HG02884 (cell line): ENCODE data around the gene CLEC14A.

Source experiments
- ATAC-seq: cut with Tn5 transposase; IDR thresholded peaks from one replicate; pipeline ENCODE4 v1.9.1; 2021; ENCODE audit warnings: mild to moderate bottlenecking, moderate library complexity; ENCODE audit not compliant: unreplicated experiment

The CLEC14A gene, protein sequence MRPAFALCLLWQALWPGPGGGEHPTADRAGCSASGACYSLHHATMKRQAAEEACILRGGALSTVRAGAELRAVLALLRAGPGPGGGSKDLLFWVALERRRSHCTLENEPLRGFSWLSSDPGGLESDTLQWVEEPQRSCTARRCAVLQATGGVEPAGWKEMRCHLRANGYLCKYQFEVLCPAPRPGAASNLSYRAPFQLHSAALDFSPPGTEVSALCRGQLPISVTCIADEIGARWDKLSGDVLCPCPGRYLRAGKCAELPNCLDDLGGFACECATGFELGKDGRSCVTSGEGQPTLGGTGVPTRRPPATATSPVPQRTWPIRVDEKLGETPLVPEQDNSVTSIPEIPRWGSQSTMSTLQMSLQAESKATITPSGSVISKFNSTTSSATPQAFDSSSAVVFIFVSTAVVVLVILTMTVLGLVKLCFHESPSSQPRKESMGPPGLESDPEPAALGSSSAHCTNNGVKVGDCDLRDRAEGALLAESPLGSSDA

DNA sequence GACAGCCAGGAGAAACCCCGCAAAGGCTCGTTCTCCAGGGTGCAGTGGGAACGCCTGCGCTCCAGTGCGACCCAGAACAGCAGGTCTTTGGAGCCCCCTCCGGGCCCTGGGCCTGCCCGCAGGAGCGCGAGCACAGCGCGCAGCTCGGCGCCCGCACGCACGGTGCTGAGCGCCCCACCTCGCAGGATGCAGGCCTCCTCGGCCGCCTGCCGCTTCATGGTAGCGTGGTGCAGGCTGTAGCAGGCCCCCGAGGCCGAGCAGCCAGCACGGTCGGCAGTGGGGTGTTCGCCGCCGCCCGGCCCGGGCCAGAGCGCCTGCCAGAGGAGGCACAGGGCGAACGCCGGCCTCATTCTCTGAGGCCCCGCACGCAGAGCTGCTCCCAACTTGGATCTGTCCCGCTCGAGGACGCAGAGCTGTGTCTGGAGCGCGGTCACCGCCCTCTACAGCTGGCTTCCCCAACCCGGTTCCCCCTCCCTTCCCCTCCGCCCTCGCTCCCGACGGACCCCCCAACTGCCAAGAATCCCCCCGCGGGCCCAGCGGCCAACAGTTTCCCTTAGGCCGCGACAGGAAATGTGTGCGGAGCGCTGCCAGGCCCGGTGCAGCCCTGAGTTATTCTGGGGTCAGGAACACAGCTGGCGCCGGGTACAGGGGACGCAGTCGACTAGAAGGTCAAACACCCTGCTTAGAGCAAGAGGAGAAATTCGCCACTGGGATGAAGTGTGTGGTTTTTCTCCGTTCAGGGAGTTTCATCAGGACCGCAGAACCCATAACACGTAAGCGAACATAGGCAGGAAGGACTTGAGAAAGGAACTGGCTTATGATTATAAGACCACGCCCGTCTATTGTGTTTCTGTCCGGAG is at the start of gene CLEC14A:
Gene CLEC14A, minus strand, starts transcription at position 421 of the 860 bp plus-strand sequence. Its CDS starts 71 bp downstream, at position 350.
- ATAC-seq, result no peak

DNA sequence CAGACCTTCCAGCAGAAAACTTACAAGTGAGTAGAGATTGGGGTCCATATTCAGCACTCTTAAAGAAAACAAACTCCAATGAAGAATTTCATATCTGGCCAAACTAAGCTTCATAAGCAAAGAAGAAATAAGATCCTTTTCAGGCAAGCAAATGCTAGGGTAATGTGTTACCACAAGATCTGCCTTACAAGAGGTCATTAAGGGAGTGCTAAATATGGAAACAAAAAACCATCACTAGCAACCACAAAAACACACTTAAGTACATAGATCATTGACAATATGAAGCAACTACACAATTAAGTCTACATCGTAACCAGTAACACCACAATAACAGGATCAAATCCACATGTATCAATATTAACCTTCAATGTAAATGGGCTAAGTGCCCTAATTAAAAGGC is 47.1 kb upstream of the CLEC14A start:
- no peak for ATAC-seq

DNA sequence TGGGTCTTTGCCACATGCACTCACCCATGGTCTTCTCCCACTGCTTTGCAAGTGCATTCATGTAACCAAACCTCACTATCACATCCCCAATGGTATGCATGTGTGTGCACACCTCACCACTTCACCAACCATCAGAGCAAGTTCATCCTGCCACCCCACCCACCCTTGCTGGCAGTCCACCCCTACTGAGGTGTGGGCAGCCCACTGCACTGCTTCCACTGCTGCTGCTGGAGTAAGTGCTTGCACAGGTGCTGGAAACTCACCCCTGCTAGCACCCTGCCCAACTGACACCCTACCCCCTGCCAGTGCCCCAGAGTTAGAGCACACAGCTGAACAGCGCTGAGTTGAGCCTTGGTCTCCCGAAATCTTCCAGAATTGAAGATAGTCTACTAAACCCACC is 46.1 kb upstream of the CLEC14A start:
- no peak for ATAC-seq

DNA sequence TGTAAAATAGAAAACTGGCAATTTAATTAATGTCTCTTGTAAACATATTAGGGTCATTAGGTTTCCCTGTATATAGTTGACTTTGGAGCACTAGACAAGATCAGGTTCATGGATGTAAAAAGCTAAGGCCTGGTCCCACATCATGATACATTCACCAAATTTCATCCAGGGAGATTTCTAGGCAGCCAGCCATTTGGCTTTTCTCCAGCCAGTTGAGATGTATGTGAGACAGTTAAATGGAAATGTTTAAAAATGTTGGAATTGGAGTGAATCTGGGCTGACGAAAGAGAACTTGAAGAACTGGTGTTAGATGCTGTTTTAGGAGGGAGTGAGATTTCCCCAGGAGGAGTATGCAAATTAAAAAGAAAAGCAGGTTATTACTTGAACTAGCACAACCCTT is 41.8 kb upstream of the CLEC14A start:
- no peak for ATAC-seq

DNA sequence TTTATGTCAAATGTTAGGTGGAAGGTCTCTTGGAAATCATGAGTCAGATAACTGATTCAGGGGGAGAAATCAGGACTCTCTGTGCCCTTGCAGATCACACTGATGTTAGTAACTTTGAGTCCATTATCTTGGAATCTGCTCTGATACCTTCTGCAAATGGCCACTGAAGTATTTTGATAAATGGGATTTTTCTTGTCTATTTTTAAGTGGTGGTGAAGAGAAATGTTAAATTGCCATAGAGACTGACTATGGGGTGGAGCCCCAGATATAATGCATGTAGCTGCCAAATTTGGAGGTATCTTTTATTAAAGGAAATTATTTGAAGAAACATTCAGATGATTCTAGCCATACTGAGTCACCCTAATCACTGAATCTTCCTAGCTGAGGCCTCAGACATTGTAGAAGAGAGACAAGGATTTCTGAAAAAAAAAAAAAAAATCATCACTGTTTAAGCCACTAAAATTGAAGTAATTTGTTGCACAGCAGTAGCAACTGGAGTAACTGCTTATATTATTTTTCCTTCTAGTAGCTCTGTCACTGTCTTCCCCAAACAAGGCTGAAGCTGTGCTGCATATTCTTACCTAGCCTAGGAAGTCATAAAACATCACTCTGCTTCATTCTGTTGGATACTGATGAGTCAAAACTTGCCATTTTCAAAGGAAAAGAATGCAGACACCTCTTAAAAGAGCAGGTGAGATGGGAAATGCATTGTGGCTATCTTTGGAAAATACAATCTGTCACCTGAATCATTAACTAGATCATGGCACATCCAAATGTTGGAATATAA is 36.0 kb upstream of the CLEC14A start:
- no peak for ATAC-seq

DNA sequence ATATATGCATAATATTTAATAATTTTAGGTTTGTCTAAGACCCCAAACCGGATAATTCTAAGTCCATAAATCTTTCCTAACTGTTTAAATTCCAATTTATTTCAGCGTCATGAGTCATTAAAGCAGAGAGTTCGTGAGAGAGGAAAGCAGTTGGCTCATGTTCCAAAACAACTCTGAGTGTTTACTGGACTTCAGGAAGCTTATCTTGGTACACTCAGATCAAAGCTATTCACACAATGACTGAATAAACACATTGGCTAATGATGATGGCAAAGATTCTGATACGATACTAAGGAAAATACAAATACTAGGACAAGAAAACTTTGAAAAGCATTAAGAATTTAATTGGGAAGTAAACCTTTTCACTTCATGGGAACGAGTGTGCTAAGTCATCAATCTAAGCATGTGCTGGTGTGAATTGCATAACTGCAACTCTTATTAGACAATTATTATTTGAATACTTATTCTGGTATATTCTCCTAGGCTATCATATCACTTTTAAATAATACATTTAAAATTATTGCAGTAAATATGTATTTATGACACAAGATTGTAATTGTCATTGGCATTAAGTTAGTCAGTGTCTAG is 34.8 kb upstream of the CLEC14A start:
- ATAC-seq, result no peak

DNA sequence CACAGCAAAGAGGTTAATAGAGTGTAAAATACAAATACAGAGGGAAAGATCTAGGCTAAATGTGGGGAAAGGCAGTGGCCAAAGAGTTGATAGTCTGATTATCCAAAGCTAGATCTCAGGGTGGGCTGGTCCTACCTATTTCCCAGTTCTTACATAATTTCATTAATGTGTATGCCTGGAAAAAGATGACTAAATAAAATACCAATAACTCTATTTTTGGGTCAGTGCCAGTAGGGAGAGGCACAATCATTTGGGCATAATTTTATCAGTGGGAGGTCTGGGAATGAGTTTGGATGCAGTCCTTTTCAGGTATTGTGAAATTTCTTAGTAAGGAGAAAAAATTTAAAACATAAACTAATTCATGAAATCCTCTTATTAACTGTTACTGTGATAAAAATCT is 30.6 kb upstream of the CLEC14A start:
- no peak for ATAC-seq

DNA sequence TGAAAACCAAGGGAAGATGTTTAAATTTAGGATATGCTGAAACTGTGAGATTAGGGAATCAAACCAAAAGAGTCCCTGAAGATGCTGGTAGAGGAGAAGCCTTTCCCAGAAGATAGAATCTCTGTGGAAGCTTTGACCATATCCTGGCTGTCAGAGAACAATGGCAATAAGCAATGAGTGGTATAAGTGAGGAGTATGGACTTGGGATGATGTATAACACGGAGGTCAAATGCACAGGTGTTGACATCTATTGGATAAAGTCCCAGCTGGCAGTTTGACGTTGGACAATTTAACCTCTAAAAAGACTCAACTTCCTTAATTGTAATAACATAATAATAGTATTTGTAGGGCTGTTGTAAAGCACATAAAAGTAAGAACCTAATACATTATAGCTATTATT is 30.1 kb upstream of the CLEC14A start:
- ATAC-seq, result no peak

DNA sequence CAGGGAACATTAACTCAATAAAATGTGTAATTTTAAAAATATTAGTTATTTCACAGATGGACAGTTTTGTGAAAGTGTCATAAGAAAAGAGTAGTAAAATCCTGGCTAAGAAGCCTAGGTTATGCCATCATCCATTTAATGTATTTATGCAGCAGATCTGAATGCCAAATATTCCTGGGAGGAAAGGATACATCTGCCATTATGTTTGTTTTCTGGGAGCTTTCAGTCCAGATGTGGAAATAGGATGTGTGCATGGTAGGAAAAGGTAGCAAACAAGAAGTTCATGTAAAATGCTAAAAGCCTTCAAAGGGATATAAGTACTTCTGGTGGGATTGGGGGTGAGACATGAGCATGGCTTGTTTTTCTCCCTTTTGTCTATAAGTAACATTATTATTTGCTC is 27.0 kb upstream of the CLEC14A start:
- no peak for ATAC-seq

DNA sequence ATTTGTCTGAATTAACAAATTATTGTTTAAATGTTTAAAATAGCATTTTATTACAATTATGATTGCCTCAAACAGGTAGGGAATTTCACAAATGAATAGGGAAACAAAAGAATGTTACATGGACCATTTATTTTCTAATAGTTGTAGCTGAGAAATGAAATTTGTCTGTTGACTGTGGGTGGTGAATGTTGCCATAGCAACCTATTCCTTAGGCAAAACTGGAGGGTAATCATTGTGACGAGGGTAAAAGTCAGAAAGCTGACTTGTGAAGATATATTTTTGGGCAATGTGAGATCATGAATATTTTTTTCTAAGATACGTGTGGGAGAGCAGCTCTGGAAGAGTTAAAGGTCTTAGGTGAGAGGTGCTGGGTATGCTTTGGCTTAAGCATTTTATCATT is 24.2 kb upstream of the CLEC14A start:
- ATAC-seq, result no peak

DNA sequence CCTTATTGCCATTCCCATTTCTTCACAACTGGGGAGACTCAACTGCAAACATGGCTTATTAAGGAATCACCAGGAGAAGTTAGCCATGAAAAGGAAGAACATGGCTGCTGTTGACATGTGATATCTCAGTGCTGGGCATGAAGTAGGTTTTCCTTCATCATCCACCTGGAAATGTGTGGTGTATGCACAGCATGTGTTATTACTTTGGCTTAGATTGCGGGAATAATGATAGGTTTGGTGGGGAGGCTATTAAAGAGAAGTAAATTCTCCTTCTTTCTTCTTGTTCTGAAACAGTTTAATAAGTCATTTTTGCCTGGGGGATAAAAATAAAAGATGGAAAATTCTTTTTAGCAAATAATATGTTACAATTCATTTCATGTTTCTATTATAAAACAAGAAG is 23.7 kb upstream of the CLEC14A start:
- ATAC-seq, result no peak

DNA sequence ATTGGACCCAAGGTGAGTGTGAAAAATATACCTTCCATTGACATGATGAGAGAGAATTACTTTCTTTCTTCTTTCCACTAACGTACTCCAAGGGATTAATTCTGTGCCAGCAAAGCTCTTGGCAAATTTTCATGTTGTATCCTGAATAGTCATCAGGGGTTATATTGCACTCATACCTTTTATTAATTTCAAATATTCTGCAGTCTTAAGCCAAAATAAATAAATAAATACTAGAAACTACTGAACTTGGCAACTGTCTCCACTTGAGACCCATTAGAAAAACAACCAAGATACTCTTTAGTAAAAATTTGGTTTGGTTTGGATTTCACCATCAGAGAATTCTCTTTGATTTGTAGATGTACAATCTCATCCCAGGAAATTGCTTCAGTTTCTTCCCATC is 22.1 kb upstream of the CLEC14A start:
- no peak for ATAC-seq

DNA sequence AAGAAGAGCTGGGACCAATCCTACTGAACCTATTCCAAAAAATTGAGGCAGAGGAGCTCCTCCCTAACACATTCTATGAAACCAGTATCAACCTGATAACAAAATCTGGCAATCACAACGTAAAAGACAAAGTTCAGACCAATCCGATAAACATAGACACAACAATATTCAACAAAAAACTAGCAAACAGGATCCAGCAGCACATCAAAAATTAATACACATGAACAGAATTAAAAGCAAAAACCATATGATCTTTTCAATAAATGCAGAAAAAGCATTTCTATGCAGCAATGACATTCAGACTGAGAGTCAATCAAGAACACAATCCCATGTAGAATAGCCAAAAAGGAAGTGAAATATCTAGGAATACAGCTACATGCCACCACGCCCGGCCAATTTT is 7.0 kb upstream of the CLEC14A start:
- ATAC-seq, result no peak

DNA sequence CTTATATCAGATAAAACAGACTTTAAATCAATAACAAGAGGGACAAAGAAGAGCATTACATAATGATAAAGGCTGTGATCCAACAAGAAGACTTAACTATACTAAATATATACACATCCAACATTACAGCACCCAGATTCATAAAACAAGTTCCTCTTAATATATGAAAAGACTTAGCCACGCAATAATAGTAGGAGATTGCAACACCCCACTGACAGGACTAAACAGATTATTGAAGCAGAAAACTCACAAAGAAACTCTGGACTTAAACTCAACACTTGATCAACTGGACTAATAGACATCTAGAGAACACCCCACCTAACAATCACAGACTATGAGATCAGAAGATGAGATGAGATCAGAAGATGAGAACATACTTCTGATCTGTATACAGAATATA is 5.7 kb upstream of the CLEC14A start:
- ATAC-seq, result no peak

DNA sequence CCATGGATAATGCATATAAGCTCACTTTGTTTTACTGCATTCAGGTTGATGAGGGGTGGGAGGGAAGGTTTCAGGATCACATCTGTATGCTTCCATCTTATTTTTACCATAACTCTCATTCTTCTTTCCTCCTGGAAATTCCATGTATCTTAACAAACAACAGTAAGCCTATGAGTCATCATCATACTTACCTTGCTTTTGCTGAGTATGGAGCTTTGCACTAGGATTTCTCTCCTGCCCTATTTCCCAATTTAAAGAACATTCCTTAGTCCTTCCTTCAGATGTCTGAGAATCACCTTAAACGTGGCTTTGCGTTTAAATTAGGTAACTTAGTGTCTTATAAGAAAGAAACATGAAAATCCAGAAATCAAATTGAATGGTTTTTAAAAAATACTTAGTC is 1.6 kb upstream of the CLEC14A start:
- no peak for ATAC-seq

DNA sequence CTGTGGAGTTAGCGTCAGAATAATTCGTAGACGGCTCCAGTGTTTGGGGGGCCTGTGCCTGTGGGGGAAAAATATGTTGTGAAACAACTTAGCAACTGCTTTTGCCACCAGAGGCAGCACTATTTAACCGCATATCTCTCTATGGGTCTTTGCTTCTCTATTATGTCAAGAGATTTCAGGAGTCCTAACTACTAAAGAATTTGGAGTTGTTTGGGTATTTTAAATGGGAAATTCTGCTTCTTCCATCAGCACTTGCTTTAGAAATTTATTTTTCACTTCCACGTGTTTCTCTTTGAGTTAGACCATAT is 594 bp upstream of the CLEC14A start:
- ATAC-seq, result no peak

DNA sequence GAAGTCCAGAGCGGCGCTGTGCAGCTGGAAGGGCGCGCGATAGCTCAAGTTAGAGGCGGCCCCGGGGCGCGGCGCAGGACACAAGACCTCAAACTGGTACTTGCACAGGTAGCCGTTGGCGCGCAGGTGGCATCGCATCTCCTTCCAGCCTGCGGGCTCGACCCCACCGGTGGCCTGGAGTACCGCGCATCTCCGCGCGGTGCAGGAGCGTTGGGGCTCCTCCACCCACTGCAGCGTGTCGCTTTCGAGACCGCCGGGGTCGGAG is 553 bp downstream of the CLEC14A start:
- no peak for ATAC-seq

DNA sequence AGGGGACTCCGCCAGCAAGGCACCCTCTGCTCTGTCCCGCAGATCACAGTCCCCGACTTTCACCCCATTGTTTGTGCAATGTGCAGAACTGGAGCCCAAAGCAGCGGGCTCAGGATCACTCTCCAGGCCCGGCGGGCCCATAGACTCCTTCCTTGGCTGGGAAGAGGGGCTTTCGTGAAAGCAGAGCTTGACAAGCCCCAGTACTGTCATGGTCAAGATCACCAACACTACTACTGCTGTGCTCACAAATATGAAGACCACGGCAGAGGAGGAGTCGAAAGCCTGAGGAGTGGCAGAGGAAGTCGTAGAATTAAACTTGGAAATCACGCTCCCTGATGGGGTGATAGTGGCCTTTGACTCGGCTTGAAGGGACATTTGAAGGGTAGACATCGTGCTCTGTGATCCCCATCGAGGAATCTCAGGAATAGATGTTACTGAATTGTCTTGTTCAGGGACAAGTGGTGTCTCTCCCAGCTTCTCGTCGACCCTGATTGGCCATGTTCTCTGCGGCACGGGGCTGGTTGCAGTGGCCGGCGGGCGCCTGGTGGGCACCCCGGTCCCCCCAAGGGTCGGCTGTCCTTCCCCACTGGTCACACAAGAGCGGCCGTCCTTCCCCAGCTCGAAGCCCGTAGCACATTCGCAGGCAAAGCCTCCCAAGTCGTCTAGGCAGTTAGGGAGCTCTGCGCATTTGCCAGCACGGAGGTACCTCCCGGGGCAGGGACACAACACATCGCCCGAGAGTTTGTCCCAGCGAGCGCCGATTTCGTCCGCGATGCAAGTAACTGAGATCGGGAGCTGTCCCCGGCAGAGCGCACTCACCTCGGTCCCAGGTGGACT is 1.1 kb downstream of the CLEC14A start:
- no peak for ATAC-seq

DNA sequence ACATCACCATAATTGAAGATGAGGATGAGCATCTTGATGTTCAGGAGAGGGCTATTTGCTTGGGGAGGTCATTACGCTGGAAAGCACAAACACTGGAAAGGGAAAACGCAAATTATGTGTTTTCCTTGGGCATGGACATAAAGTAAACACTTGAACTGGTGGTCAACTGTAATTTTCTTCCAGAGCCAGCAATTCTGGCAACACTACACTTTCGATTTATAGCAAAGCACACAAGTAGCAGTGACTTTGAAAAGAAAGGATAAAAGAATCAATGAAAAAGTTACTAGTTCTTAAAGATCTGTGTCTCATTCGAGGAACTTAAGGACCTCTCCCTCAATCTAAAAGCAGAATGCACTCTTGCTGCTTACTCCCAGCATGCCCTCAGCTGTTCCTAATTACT is 2.2 kb downstream of the CLEC14A start:
- no peak for ATAC-seq

DNA sequence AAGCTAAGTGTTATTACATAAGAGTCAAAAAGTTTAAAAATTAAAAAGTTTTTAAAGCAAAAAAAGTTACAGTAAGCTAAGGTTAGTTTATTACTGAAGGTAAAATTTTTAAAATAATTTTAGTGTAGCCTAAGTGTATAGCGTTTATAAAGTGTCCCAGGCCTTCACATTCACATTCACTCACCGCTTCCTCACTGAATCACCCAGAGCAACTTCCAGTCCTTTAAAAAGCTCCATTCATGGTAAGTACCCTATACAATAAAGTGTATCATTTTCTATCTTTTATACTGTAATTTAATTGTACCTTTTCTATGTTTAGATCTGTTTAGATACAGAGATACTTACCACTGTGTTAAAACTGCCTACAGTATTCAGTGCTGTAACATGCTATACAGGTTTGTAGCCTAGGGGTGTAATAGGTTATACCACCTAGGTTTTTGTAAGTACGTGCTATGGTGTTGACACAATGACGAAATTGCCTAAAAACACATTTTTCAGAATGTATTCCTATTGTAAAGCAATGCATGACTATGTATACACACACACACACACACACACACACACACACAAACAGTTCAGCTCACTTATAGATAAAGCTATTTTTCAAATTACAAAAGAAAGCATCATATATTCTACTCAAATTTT is 3.7 kb downstream of the CLEC14A start:
- ATAC-seq, result no peak
